ENCODE data around the gene RFPL3.

GRCh38 chr22:32311551-32312071 lies 46.1 kb upstream of the RFPL3 start:
- TF ChIP-seq CTCF (IDR thresholded peaks at IDR 0.05; ENCODE audit: borderline replicate concordance, extremely low read depth, low read length, poor library complexity, severe bottlenecking) (no peak), EZH2 (IDR thresholded peaks at IDR 0.05; ENCODE audit: borderline replicate concordance, low read depth, low read length, severe bottlenecking) (no peak)

All from DND-41 (cell line).